HEK293 (cell line): ENCODE data around the gene SPNS2.

ENCODE experiments used
- CTCF ChIA-PET: fragments of 350-600 bp; formaldehyde crosslinking; extraction: SDS; loops from one replicate; lab custom pipeline; 2021; ENCODE audit warnings: antibody characterized with exemption; lab: Yijun Ruan, JAX
- POLR2A ChIA-PET: fragments of 300-600 bp; formaldehyde crosslinking; extraction: SDS; loops from one replicate; lab custom pipeline; 2020; ENCODE audit warnings: antibody characterized with exemption, inconsistent platforms; lab: Yijun Ruan, JAX
- H3K27ac ChIP-seq: fragments of 200-500 bp; sonication (Bioruptor generic); 2 replicates; pipeline ENCODE4 v1.5.1; 2014; ENCODE audit warnings: low read depth, low read length, control low read depth, inconsistent platforms; ENCODE audit errors: extremely low read depth
- H3K36me3 ChIP-seq, 2 experiments: fragments of 200-500 bp in 1 of 2; sonication (Bioruptor generic) in 1 of 2; 1 replicate in 1 of 2; 2 replicates in 1 of 2; pipeline ENCODE4 v1.5.1; 2014 to 2017; ENCODE audit warnings: inconsistent platforms in 2 of 2, low read length in 2 of 2; ENCODE audit not compliant: control insufficient read depth in 2 of 2, insufficient read depth in 1 of 2
- H3K4me1 ChIP-seq: fragments of 200-500 bp; sonication (Bioruptor generic); 2 replicates; pipeline ENCODE4 v1.5.1; 2014; ENCODE audit warnings: mild to moderate bottlenecking, low read length, inconsistent platforms; ENCODE audit not compliant: control insufficient read depth, insufficient read depth
- H3K4me3 ChIP-seq: 2 replicates; pipeline ENCODE4 v1.5.1; 2011; ENCODE audit warnings: low read depth, mild to moderate bottlenecking, control low read depth, low read length, moderate library complexity
- H3K9me3 ChIP-seq: fragments of 200-500 bp; sonication (Bioruptor generic); 2 replicates; pipeline ENCODE4 v1.5.1; 2014; ENCODE audit warnings: low read depth, low read length, inconsistent platforms; ENCODE audit not compliant: control insufficient read depth, insufficient read depth
- GFI1B ChIP-seq: fragments of 450-650 bp; formaldehyde crosslinking; IDR thresholded peaks from 2 replicates; pipeline ENCODE4 v1.5.1; 2016; ENCODE audit warnings: missing biosample characterization, missing genetic modification characterization
- GLI2 ChIP-seq: fragments of 450-650 bp; formaldehyde crosslinking; IDR thresholded peaks from 2 replicates; pipeline ENCODE4; 2017; ENCODE audit warnings: missing biosample characterization, missing genetic modification characterization, low read depth, borderline replicate concordance
- HOXA7 ChIP-seq: sonication (generic); formaldehyde crosslinking; IDR thresholded peaks from 2 replicates; pipeline ENCODE4 v1.8.1; 2022; ENCODE audit warnings: missing genetic modification reagents, borderline replicate concordance
- HOXC10 ChIP-seq: sonication (generic); formaldehyde crosslinking; IDR thresholded peaks from 2 replicates; pipeline ENCODE4 v1.8.1; 2023; ENCODE audit warnings: mild to moderate bottlenecking, missing genetic modification reagents
- INSM2 ChIP-seq: fragments of 450-650 bp; formaldehyde crosslinking; IDR thresholded peaks from 2 replicates; pipeline ENCODE4 v1.5.1; 2016; ENCODE audit warnings: missing biosample characterization, missing genetic modification characterization
- PBX3 ChIP-seq: sonication (generic); formaldehyde crosslinking; IDR thresholded peaks from 2 replicates; pipeline ENCODE4 v1.8.1; 2022; ENCODE audit warnings: mild to moderate bottlenecking, moderate library complexity, missing genetic modification reagents
- PRDM1 ChIP-seq: fragments of 450-650 bp; formaldehyde crosslinking; IDR thresholded peaks from 2 replicates; pipeline ENCODE4; 2016; ENCODE audit warnings: missing biosample characterization, missing genetic modification characterization
- SCRT1 ChIP-seq: fragments of 450-650 bp; formaldehyde crosslinking; IDR thresholded peaks from 2 replicates; pipeline ENCODE4 v1.5.1; 2016; ENCODE audit warnings: missing biosample characterization, missing genetic modification characterization, borderline replicate concordance
- SP7 ChIP-seq: fragments of 450-650 bp; formaldehyde crosslinking; IDR thresholded peaks from 2 replicates; pipeline ENCODE4 v1.5.1; 2016; ENCODE audit warnings: missing biosample characterization, missing genetic modification characterization
- YY1 ChIP-seq: fragments of 450-650 bp; formaldehyde crosslinking; IDR thresholded peaks from 2 replicates; pipeline ENCODE4 v1.5.1; 2018; ENCODE audit warnings: missing biosample characterization, missing genetic modification characterization
- ZBTB8A ChIP-seq: fragments of 450-650 bp; formaldehyde crosslinking; IDR thresholded peaks from 2 replicates; pipeline ENCODE4 v1.5.1; 2016; ENCODE audit warnings: missing biosample characterization, missing genetic modification characterization
- ZFHX2 ChIP-seq: fragments of 450-650 bp; formaldehyde crosslinking; conservative IDR thresholded peaks from 2 replicates; pipeline ENCODE4 v1.5.1; 2016; ENCODE audit warnings: missing biosample characterization, missing genetic modification characterization
- ZNF138 ChIP-seq: fragments of 450-650 bp; formaldehyde crosslinking; IDR thresholded peaks from 2 replicates; pipeline ENCODE4 v1.5.1; 2016; ENCODE audit warnings: missing biosample characterization, missing genetic modification characterization, borderline replicate concordance
- ZNF140 ChIP-seq: fragments of 450-650 bp; formaldehyde crosslinking; IDR thresholded peaks from 2 replicates; pipeline ENCODE4 v1.5.1; 2016; ENCODE audit warnings: missing biosample characterization, missing genetic modification characterization
- ZNF239 ChIP-seq: fragments of 450-650 bp; formaldehyde crosslinking; IDR thresholded peaks from 2 replicates; pipeline ENCODE4 v1.5.1; 2016; ENCODE audit warnings: missing biosample characterization, missing genetic modification characterization
- ZNF24 ChIP-seq: fragments of 450-650 bp; formaldehyde crosslinking; IDR thresholded peaks from 2 replicates; pipeline ENCODE4 v1.5.1; 2016; ENCODE audit warnings: missing biosample characterization, missing genetic modification characterization
- ZNF302 ChIP-seq: fragments of 450-650 bp; formaldehyde crosslinking; IDR thresholded peaks from 2 replicates; pipeline ENCODE4 v1.5.1; 2016; ENCODE audit warnings: missing biosample characterization, missing genetic modification characterization, low read depth
- ZNF423 ChIP-seq: fragments of 450-650 bp; formaldehyde crosslinking; IDR thresholded peaks from 2 replicates; pipeline ENCODE4 v1.5.1; 2016; ENCODE audit warnings: missing biosample characterization, missing genetic modification characterization
- ZNF514 ChIP-seq: fragments of 450-650 bp; formaldehyde crosslinking; IDR thresholded peaks from 2 replicates; pipeline ENCODE4 v1.5.1; 2016; ENCODE audit warnings: missing biosample characterization, missing genetic modification characterization
- ZNF610 ChIP-seq: fragments of 450-650 bp; formaldehyde crosslinking; IDR thresholded peaks from 2 replicates; pipeline ENCODE4 v1.5.1; 2016; ENCODE audit warnings: missing biosample characterization, missing genetic modification characterization, borderline replicate concordance
- ZNF624 ChIP-seq: fragments of 450-650 bp; formaldehyde crosslinking; IDR thresholded peaks from 2 replicates; pipeline ENCODE4 v1.5.1; 2017; ENCODE audit warnings: missing biosample characterization, missing genetic modification characterization
- ZNF629 ChIP-seq: fragments of 450-650 bp; formaldehyde crosslinking; IDR thresholded peaks from 2 replicates; pipeline ENCODE4 v1.5.1; 2017; ENCODE audit warnings: missing biosample characterization, missing genetic modification characterization
- ZNF660 ChIP-seq: fragments of 450-650 bp; IDR thresholded peaks from 2 replicates; pipeline ENCODE4 v1.5.1; 2018; ENCODE audit warnings: missing biosample characterization, mild to moderate bottlenecking, missing genetic modification characterization
- ZNF791 ChIP-seq: fragments of 450-650 bp; formaldehyde crosslinking; IDR thresholded peaks from 2 replicates; pipeline ENCODE4 v1.5.1; 2016; ENCODE audit warnings: missing biosample characterization, missing genetic modification characterization
- ZSCAN30 ChIP-seq: fragments of 450-650 bp; IDR thresholded peaks from 2 replicates; pipeline ENCODE4 v1.5.1; 2018; ENCODE audit warnings: missing biosample characterization, mild to moderate bottlenecking, missing genetic modification characterization, moderate library complexity
- TF ChIP-seq, protein P1 (sequence below): fragments of 450-650 bp; formaldehyde crosslinking; IDR thresholded peaks from 2 replicates; pipeline ENCODE4 v1.5.1; 2016; ENCODE audit warnings: missing biosample characterization, missing genetic modification characterization
- TF ChIP-seq, protein P2 (sequence below): fragments of 450-650 bp; formaldehyde crosslinking; optimal IDR thresholded peaks from 2 replicates; pipeline ENCODE3; 2016; ENCODE audit warnings: missing biosample characterization, mild to moderate bottlenecking, missing genetic modification characterization

Gene SPNS2

GRCh38 chr17:4498461-4499397 is at the start of gene SPNS2 (continued):
- TF ChIP-seq ZNF791 (tag by site-specific recombination) (no peak), ZNF302 (tag by site-specific recombination) (no peak), ZNF239 (no peak), ZBTB8A (tag by site-specific recombination) (peak; percentile 54), SP7 (tag by site-specific recombination) (no peak), YY1 (no peak), ZNF629 (tag by site-specific recombination) (no peak), GLI2 (tag by site-specific recombination) (no peak), INSM2 (tag by site-specific recombination) (no peak), PBX3 (CRISPR knock-in tag) (no peak), HOXA7 (CRISPR knock-in tag) (no peak), ZNF610 (no peak)
- TF ChIP-seq, protein P1, sequence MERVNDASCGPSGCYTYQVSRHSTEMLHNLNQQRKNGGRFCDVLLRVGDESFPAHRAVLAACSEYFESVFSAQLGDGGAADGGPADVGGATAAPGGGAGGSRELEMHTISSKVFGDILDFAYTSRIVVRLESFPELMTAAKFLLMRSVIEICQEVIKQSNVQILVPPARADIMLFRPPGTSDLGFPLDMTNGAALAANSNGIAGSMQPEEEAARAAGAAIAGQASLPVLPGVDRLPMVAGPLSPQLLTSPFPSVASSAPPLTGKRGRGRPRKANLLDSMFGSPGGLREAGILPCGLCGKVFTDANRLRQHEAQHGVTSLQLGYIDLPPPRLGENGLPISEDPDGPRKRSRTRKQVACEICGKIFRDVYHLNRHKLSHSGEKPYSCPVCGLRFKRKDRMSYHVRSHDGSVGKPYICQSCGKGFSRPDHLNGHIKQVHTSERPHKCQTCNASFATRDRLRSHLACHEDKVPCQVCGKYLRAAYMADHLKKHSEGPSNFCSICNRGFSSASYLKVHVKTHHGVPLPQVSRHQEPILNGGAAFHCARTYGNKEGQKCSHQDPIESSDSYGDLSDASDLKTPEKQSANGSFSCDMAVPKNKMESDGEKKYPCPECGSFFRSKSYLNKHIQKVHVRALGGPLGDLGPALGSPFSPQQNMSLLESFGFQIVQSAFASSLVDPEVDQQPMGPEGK (tag by site-specific recombination) = peak; percentile 85

DNA sequence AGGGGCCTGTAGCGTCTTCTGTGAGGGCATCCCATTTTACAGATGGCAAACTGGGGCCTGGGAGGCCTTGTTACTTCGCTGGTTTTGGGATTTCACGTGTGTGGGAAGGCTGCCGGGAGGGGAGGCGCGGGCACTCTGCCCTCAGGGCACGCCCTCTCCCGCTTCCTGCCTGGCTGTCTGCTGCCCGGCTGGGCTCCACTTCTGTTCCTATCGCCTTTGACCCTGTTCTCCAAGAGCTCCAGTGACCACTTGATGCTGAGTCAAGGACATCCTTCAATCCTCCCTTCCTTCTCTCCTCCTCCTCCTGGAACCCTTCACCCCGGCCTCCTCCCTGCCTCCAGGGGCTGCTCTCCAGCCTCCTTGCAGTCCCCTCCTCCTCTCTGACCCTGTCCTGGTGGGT is 48.9 kb upstream of the SPNS2 start:
- Histone ChIP-seq H3K4me3 (no peak overlapping the region), H3K9me3 (no peaks in the 10 kb centered on the region), H3K36me3 (no peaks in the 10 kb centered on the region), H3K27ac (no peak overlapping the region), H3K4me1 (no peaks in the 10 kb centered on the region)
- TF ChIP-seq ZNF624 (no peak), ZFHX2 (tag by site-specific recombination) (0 out of 2 replicates have a peak, but pooled peaks have one; percentile 3)
- POLR2A ChIA-PET = no interaction called here
- CTCF ChIA-PET = no interaction called here

DNA sequence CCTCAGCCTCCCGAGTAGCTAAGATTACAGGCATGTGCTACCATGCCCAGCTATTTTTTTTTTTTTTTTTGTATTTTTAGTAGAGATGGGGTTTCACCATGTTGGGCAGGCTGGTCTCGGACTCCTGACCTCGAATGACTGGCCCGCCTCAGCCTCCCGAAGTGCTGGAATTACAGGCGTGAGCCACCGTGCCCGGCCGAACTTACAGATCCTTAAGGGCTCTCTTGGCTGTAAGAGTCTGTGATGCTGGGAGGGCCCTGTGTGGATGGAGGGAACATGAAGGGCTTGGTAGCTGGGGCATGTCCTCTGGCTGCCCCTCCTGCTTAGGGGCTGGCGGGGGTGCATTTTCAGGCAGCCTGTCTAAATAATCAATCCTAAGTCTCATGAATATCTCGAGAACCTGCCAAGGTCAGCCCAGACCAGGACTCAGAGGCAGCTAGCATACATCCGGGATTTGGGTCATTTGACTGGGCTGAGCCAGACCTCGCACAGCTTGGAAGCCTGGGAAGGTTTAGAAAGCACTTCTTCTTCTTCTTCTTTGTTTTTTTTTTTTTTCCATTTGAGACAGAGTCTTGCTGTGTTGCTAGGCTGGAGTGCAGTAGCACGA is 47.9 kb upstream of the SPNS2 start:
- Histone ChIP-seq H3K4me3 (no peak overlapping the region), H3K36me3 (no peaks in the 10 kb centered on the region), H3K27ac (no peak overlapping the region), H3K4me1 (no peaks in the 10 kb centered on the region), H3K9me3 (no peaks in the 10 kb centered on the region)
- CTCF ChIA-PET = interaction anchor here (0.6 to 1.1 kb wide), 2 partner anchors 9 to 45 kb away, joined by 3 to 4 read pairs; no protein-coding TSS in a partner anchor
- POLR2A ChIA-PET = no interaction called here
- TF ChIP-seq ZNF514 (tag by site-specific recombination) (no peak), ZNF660 (tag by site-specific recombination) (no peak), HOXC10 (CRISPR knock-in tag) (no peak), ZSCAN30 (tag by site-specific recombination) (no peak), ZNF138 (tag by site-specific recombination) (no peak), GFI1B (tag by site-specific recombination) (no peak), SCRT1 (tag by site-specific recombination) (no peak), ZNF423 (tag by site-specific recombination) (no peak), ZNF140 (tag by site-specific recombination) (no peak), ZNF24 (tag by site-specific recombination) (no peak), PRDM1 (no peak)
- TF ChIP-seq, protein P2, sequence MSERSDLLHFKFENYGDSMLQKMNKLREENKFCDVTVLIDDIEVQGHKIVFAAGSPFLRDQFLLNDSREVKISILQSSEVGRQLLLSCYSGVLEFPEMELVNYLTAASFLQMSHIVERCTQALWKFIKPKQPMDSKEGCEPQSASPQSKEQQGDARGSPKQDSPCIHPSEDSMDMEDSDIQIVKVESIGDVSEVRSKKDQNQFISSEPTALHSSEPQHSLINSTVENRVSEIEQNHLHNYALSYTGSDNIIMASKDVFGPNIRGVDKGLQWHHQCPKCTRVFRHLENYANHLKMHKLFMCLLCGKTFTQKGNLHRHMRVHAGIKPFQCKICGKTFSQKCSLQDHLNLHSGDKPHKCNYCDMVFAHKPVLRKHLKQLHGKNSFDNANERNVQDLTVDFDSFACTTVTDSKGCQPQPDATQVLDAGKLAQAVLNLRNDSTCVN = no peak
